H1 (cell line): Measurements from ENCODE around the gene OR9G4. TPM values are rescaled to one million over a fixed set of nuclear protein-coding genes. Genes with fewer than 3 reads are reported as not detected.

Source experiments
- CTCF ChIA-PET: fragments of 300-600 bp; sonication (Branson Sonifier 250); formaldehyde crosslinking; loops from one replicate; lab custom pipeline; 2021; ENCODE audit not compliant: partially characterized antibody; lab: Charles Lee
- POLR2A ChIA-PET: fragments of 300-600 bp; sonication (Branson Sonifier 250); formaldehyde crosslinking; loops from one replicate; lab custom pipeline; 2021; ENCODE audit warnings: inconsistent platforms; ENCODE audit not compliant: partially characterized antibody; lab: Charles Lee
- DNase-seq, 2 experiments: peaks; one replicate each; pipeline versions ENCODE4 v3.0.0 to v3.0.0-alpha.2; 2010 to 2022; ENCODE audit warnings: low spot score in 2 of 2, low read depth in 1 of 2, mixed read lengths in 1 of 2
- FAIRE-seq: peaks from 2 replicates; lab custom pipeline; 2011; peaks lifted over from hg19 to GRCh38; lab: Jason Lieb, UNC
- H2AFZ ChIP-seq: 2 replicates; pipeline ENCODE4 v1.8.1; 2012; ENCODE audit warnings: low read length, inconsistent platforms
- H2AK5ac ChIP-seq: 2 replicates; pipeline ENCODE4 v1.6.1; 2013; ENCODE audit warnings: low read depth, low read length
- H2BK120ac ChIP-seq: replicated peaks from 2 replicates; pipeline ENCODE3; 2013; ENCODE audit warnings: low read depth, low read length, inconsistent platforms
- H2BK12ac ChIP-seq: 2 replicates; pipeline ENCODE4 v1.6.1; 2013; ENCODE audit warnings: low read depth, low read length
- H2BK15ac ChIP-seq: 2 replicates; pipeline ENCODE4 v1.6.1; 2013; ENCODE audit warnings: low read length
- H2BK20ac ChIP-seq: 2 replicates; pipeline ENCODE4 v1.6.1; 2013; ENCODE audit warnings: low read length
- H2BK5ac ChIP-seq: 2 replicates; pipeline ENCODE4 v1.6.1; 2013; ENCODE audit warnings: low read depth, low read length
- H3K14ac ChIP-seq: 2 replicates; pipeline ENCODE4 v1.6.1; 2013; ENCODE audit warnings: inconsistent platforms; ENCODE audit not compliant: insufficient read length
- H3K18ac ChIP-seq: 2 replicates; pipeline ENCODE4 v1.6.1; 2013; ENCODE audit warnings: low read length; ENCODE audit errors: extremely low read depth
- H3K23ac ChIP-seq: 2 replicates; pipeline ENCODE4 v1.6.1; 2013; ENCODE audit warnings: inconsistent platforms; ENCODE audit not compliant: insufficient read length
- H3K23me2 ChIP-seq: 2 replicates; pipeline ENCODE4 v1.6.1; 2013; ENCODE audit warnings: low read depth, low read length
- H3K27ac ChIP-seq: 2 replicates; pipeline ENCODE4 v1.6.1; 2011; ENCODE audit warnings: low read depth, low read length, inconsistent platforms
- H3K27me3 ChIP-seq, 4 experiments: replicated peaks in 1 of 4; 1 replicate in 1 of 4; 2 replicates in 3 of 4; pipeline versions ENCODE4 v1.6.1 to v1.8.1; 2011 to 2013; ENCODE audit warnings: low read length in 3 of 4, mild to moderate bottlenecking in 3 of 4, inconsistent platforms in 2 of 4, mixed read lengths in 2 of 4, moderate library complexity in 1 of 4; ENCODE audit not compliant: control insufficient read depth in 3 of 4, insufficient read depth in 3 of 4; ENCODE audit errors: extremely low read depth in 1 of 4
- H3K36me3 ChIP-seq, 4 experiments: 2 replicates each; pipeline versions ENCODE4 v1.6.1 to v1.8.1; 2011 to 2013; ENCODE audit warnings: mild to moderate bottlenecking in 4 of 4, low read length in 3 of 4, moderate library complexity in 2 of 4, control low read depth in 1 of 4, inconsistent platforms in 1 of 4; ENCODE audit not compliant: insufficient read depth in 4 of 4, control insufficient read depth in 2 of 4
- H3K4ac ChIP-seq: replicated peaks from 2 replicates; pipeline ENCODE3; 2013; ENCODE audit warnings: low read length, low read depth, mixed read lengths, inconsistent platforms; ENCODE audit not compliant: insufficient read length
- H3K4me1 ChIP-seq, 4 experiments: replicated peaks in 1 of 4; 1 replicate in 1 of 4; 2 replicates in 3 of 4; pipeline versions ENCODE4 v1.6.1 to v1.8.1; 2011 to 2013; ENCODE audit warnings: low read length in 3 of 4, inconsistent platforms in 2 of 4, mixed read lengths in 1 of 4; ENCODE audit not compliant: insufficient read depth in 4 of 4, control insufficient read depth in 3 of 4
- H3K4me2 ChIP-seq, 2 experiments: 2 replicates each; pipeline versions ENCODE4 v1.6.1 to v1.8.1; 2011 to 2013; ENCODE audit warnings: low read depth in 2 of 2, low read length in 2 of 2, control low read depth in 1 of 2, inconsistent platforms in 1 of 2, mild to moderate bottlenecking in 1 of 2; ENCODE audit not compliant: insufficient read depth in 1 of 2
- H3K4me3 ChIP-seq, 4 experiments: fragments of 200-600, 300-600 bp in 1 of 4; sonication (generic), shearing (Covaris generic), sonication (Bioruptor Twin) in 1 of 4; 2 replicates each; pipeline versions ENCODE4 v1.5.1 to v1.8.1; 2011 to 2016; ENCODE audit warnings: low read length in 4 of 4, low read depth in 3 of 4, control low read depth in 2 of 4, inconsistent platforms in 2 of 4, mild to moderate bottlenecking in 2 of 4, mixed read lengths in 1 of 4, moderate library complexity in 1 of 4; ENCODE audit not compliant: insufficient read depth in 2 of 4; ENCODE audit errors: extremely low read depth in 1 of 4
- H3K56ac ChIP-seq: replicated peaks from 2 replicates; pipeline ENCODE3; 2013; ENCODE audit warnings: low read depth, mild to moderate bottlenecking, mixed read lengths, low read length, inconsistent platforms; ENCODE audit not compliant: insufficient read length
- H3K79me1 ChIP-seq: 2 replicates; pipeline ENCODE4 v1.6.1; 2013; ENCODE audit warnings: low read depth, low read length, control low read depth
- H3K79me2 ChIP-seq, 2 experiments: 2 replicates each; pipeline versions ENCODE4 v1.6.1 to v1.8.1; 2012 to 2013; ENCODE audit warnings: low read length in 2 of 2, mild to moderate bottlenecking in 2 of 2, inconsistent platforms in 1 of 2; ENCODE audit not compliant: insufficient read depth in 2 of 2, control insufficient read depth in 1 of 2
- H3K9ac ChIP-seq, 4 experiments: replicated peaks in 1 of 4; 1 replicate in 1 of 4; 2 replicates in 3 of 4; pipeline versions ENCODE4 v1.6.1 to v1.8.1; 2011 to 2013; ENCODE audit warnings: low read depth in 3 of 4, low read length in 3 of 4, control low read depth in 2 of 4, mild to moderate bottlenecking in 2 of 4, moderate library complexity in 2 of 4, inconsistent platforms in 1 of 4; ENCODE audit errors: extremely low read depth in 1 of 4
- H3K9me3 ChIP-seq, 2 experiments: 2 replicates each; pipeline versions ENCODE4 v1.6.1 to v1.8.1; 2012 to 2013; ENCODE audit warnings: mild to moderate bottlenecking in 2 of 2, moderate library complexity in 2 of 2, control low read depth in 1 of 2, inconsistent platforms in 1 of 2, low read depth in 1 of 2, low read length in 1 of 2, mixed read lengths in 1 of 2; ENCODE audit not compliant: insufficient read depth in 2 of 2
- H4K20me1 ChIP-seq, 2 experiments: replicated peaks in 1 of 2; 2 replicates each; pipeline versions ENCODE3 to v1.8.1; 2011 to 2013; ENCODE audit warnings: inconsistent platforms in 2 of 2, low read length in 2 of 2, mild to moderate bottlenecking in 1 of 2; ENCODE audit not compliant: insufficient read depth in 2 of 2, control insufficient read depth in 1 of 2
- H4K5ac ChIP-seq: 2 replicates; pipeline ENCODE4 v1.6.1; 2013; ENCODE audit warnings: low read length, low read depth, mixed read lengths, inconsistent platforms; ENCODE audit not compliant: insufficient read length
- H4K8ac ChIP-seq: 2 replicates; pipeline ENCODE4 v1.8.0; 2013; ENCODE audit warnings: mild to moderate bottlenecking, moderate library complexity, low read length, inconsistent platforms; ENCODE audit not compliant: insufficient read depth; ENCODE audit errors: extremely low read depth
- H4K91ac ChIP-seq: replicated peaks from 2 replicates; pipeline ENCODE3; 2013; ENCODE audit warnings: low read length, mixed read lengths, inconsistent platforms; ENCODE audit not compliant: insufficient read length
- CTCF ChIP-seq, 3 experiments: IDR thresholded peaks; 1 replicate in 2 of 3; 2 replicates in 1 of 3; pipeline versions ENCODE4 v1.5.1 to v1.6.1; 2011; ENCODE audit warnings: low read length in 3 of 3, mild to moderate bottlenecking in 3 of 3, inconsistent platforms in 2 of 3, low read depth in 1 of 3, moderate library complexity in 1 of 3; ENCODE audit not compliant: insufficient read depth in 1 of 3; ENCODE audit errors: control extremely low read depth in 1 of 3
- MAFK ChIP-seq: IDR thresholded peaks from 2 replicates; pipeline ENCODE4 v1.6.1; 2012; ENCODE audit warnings: low read depth, mild to moderate bottlenecking, improper control_type of control experiment, low read length
- RAD21 ChIP-seq, 2 experiments: IDR thresholded peaks in 1 of 2; conservative IDR thresholded peaks in 1 of 2; 2 replicates each; pipeline ENCODE4 v1.6.1; 2011; ENCODE audit warnings: low read depth in 2 of 2, low read length in 2 of 2, improper control_type of control experiment in 1 of 2, inconsistent platforms in 1 of 2, mild to moderate bottlenecking in 1 of 2, moderate library complexity in 1 of 2
- SIX5 ChIP-seq: IDR thresholded peaks from 2 replicates; pipeline ENCODE4 v1.6.1; 2011; ENCODE audit warnings: mild to moderate bottlenecking, low read depth, low read length
- YY1 ChIP-seq: IDR thresholded peaks from 2 replicates; pipeline ENCODE4 v1.6.1; 2011; ENCODE audit warnings: low read depth, mild to moderate bottlenecking, low read length
- ZNF274 ChIP-seq: IDR thresholded peaks from 2 replicates; pipeline ENCODE4 v1.7.0; 2012; ENCODE audit warnings: low read length, borderline replicate concordance; ENCODE audit errors: extremely low read depth
- WGBS, 2 experiments: shearing (Covaris generic) in 1 of 2; methylation state at CpG; one replicate each; pipeline versions ENCODE4 v1.1.6 to v1.1.7; 2013 to 2015; ENCODE audit warnings: low lambda C conversion rate in 2 of 2, mixed read lengths in 2 of 2, inconsistent platforms in 1 of 2, low coverage in 1 of 2, missing lambda C conversion rate in 1 of 2; ENCODE audit not compliant: insufficient replicate concordance in 2 of 2, insufficient coverage in 1 of 2, insufficient read length in 1 of 2; ENCODE audit errors: extremely low coverage in 1 of 2, missing lambda C conversion rate in 1 of 2; 5-methylcytosine and 5-hydroxymethylcytosine counted together
- polyA plus RNA-seq, 7 experiments: library from polyadenylated mRNA; depleted of rRNA in 3 of 7; stranded (reverse) in 5 of 7; unstranded in 2 of 7; fragments of >200 nt in 5 of 7; fragments of 200-250 nt in 2 of 7; gene quantifications; 1 replicate in 5 of 7; 2 replicates in 1 of 7; 4 replicates in 1 of 7; pipeline versions ENCODE4 v1.2.1 to v1.2.3, GENCODE V29; 2011 to 2013; ENCODE audit warnings: missing spikeins in 2 of 7, mixed read lengths in 2 of 7
- total RNA-seq: library from RNA; stranded (reverse); fragmentation: NEBNext Ultra II Directional; extraction: Animal tissue kit (Norgen Biotek cat#: 25700); gene quantifications from 2 replicates; pipeline ENCODE4 v1.2.1, GENCODE V29; 2021

Gene OR9G4
- total and polyA plus RNA-seq, 2 of the 8 experiments (the other 6 are each of a cell fraction or from before 2014, with no cell fraction given): not detected

GRCh38 chr11:56700914-56701485, 47.5 kb downstream of the OR9G4 start:
- no peak overlapping the region for H2AFZ ChIP-seq

More at GRCh38 chr11:56700914-56701485, 47.5 kb downstream of the OR9G4 start:
- ChIA-PET POLR2A (no interaction called here), CTCF (interaction anchor here (0.6 to 1.6 kb wide), 3 partner anchors 22 to 77 kb away, joined by 3 to 6 read pairs (median 3); no protein-coding TSS in a partner anchor)
- no peak overlapping the region for H3K9ac ChIP-seq
- no peak overlapping the region for H3K23ac ChIP-seq
- H3K4me2 ChIP-seq: no peak overlapping the region
- H4K8ac ChIP-seq: no peak overlapping the region
- no peaks in the 10 kb centered on the region for H4K20me1 ChIP-seq
- H3K14ac ChIP-seq: no peak overlapping the region
- no peaks in the 10 kb centered on the region for H3K23me2 ChIP-seq
- H3K18ac ChIP-seq: no peak overlapping the region
- H3K79me1 ChIP-seq: no peaks in the 10 kb centered on the region
- no peak overlapping the region for H2BK5ac ChIP-seq
- FAIRE-seq: no peak
- no peak overlapping the region for H4K91ac ChIP-seq
- no peak overlapping the region for H4K5ac ChIP-seq
- no peaks in the 10 kb centered on the region for H3K36me3 ChIP-seq
- DNase-seq: no peak
- no peak overlapping the region for H3K27ac ChIP-seq
- no peak overlapping the region for H3K4ac ChIP-seq
- no peaks in the 10 kb centered on the region for H3K9me3 ChIP-seq
- H3K56ac ChIP-seq: no peak overlapping the region
- H2BK12ac ChIP-seq: no peak overlapping the region
- no peaks in the 10 kb centered on the region for H3K79me2 ChIP-seq
- TF ChIP-seq MAFK: no peak
- TF ChIP-seq RAD21 (IDR thresholded peaks at IDR 0.05 in 1 of 2, conservative IDR thresholded peaks at IDR 0.05 in 1 of 2; ENCODE audit: low read depth in 2 of 2, low read length in 2 of 2): no peak
- no peak for TF ChIP-seq ZNF274
- TF ChIP-seq CTCF (IDR thresholded peaks at IDR 0.05; ENCODE audit: control extremely low read depth in 1 of 3, insufficient read depth in 1 of 3, low read depth in 1 of 3, low read length in 3 of 3): no peak
- TF ChIP-seq SIX5: no peak
- no peak for TF ChIP-seq YY1
- H3K4me3 ChIP-seq: no peak overlapping the region
- no peak overlapping the region for H2BK120ac ChIP-seq
- 64% methylated on average over 8 of the region's 8 CpGs; no CpG with 5 or more reads in 1 of the 2 experiments for WGBS, 2 experiments
- H3K27me3 ChIP-seq: no peaks in the 10 kb centered on the region
- no peaks in the 10 kb centered on the region for H3K4me1 ChIP-seq
- H2BK15ac ChIP-seq: no peak overlapping the region
- no peak overlapping the region for H2BK20ac ChIP-seq
- no peak overlapping the region for H2AK5ac ChIP-seq
